Measurements from ENCODE around the gene CLTC. TPM values are rescaled to one million over a fixed set of nuclear protein-coding genes. Genes with fewer than 3 reads are reported as not detected.

Gene CLTC
- total RNA-seq, 2 experiments from 2014 or later = 123 to 227 TPM

DNA sequence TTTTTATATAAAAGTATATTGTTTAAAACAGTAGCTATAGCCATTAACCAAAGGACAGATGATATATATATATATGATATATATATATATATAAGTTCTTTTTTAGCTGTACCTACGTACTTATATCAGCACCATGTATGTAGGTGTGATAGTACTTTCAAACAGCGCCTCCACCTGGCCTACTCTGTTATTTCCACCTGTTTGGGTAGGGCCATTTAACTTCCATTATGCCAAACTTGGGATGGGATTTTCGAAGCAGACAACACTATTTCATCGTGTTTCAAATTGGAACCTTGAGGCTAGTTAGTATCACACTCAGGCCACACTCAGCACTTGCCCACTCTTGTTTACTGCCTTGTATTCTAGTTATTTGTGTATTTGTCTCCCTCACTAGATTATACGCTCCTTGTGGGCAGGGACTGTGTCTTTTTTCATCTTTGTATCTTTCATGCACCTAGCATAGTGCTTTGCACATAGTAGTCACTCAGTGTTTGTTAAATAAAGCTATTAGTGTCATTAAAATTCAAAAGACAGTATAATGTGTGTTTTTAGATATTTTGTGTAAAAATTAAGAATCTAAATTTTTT lies 11.8 kb upstream of the CLTC start:
- intact Hi-C loops (cut with micrococcal nuclease; ENCODE audit: unreplicated experiment) = no loop called here
- no peak for TF ChIP-seq EZH2phosphoT487 (IDR thresholded peaks at IDR 0.05; ENCODE audit: borderline replicate concordance, low read depth, low read length)
- TF ChIP-seq, protein P1, sequence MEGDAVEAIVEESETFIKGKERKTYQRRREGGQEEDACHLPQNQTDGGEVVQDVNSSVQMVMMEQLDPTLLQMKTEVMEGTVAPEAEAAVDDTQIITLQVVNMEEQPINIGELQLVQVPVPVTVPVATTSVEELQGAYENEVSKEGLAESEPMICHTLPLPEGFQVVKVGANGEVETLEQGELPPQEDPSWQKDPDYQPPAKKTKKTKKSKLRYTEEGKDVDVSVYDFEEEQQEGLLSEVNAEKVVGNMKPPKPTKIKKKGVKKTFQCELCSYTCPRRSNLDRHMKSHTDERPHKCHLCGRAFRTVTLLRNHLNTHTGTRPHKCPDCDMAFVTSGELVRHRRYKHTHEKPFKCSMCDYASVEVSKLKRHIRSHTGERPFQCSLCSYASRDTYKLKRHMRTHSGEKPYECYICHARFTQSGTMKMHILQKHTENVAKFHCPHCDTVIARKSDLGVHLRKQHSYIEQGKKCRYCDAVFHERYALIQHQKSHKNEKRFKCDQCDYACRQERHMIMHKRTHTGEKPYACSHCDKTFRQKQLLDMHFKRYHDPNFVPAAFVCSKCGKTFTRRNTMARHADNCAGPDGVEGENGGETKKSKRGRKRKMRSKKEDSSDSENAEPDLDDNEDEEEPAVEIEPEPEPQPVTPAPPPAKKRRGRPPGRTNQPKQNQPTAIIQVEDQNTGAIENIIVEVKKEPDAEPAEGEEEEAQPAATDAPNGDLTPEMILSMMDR (conservative IDR thresholded peaks at IDR 0.05; ENCODE audit: low read length) = peak; percentile 64
- Histone ChIP-seq H4K20me1 (ENCODE audit: insufficient read depth, low read length) (no peaks in the 10 kb centered on the region), H3K4me3 (ENCODE audit: low read depth, low read length, poor library complexity, severe bottlenecking) (no peak overlapping the region), H3K4me1 (ENCODE audit: insufficient read depth, low read length, poor library complexity, severe bottlenecking) (no peaks in the 10 kb centered on the region), H3K27ac (ENCODE audit: low read depth, low read length, poor library complexity, severe bottlenecking) (no peak overlapping the region), H3K79me2 (ENCODE audit: insufficient read depth, low read depth, low read length) (no peaks in the 10 kb centered on the region), H3K9me2 (ENCODE audit: insufficient read depth, low read length) (no peaks in the 10 kb centered on the region), H3K36me3 (ENCODE audit: insufficient read depth, low read length) (peaks cover 71% of the 10 kb centered on the region), H2AFZ (ENCODE audit: low read length) (no peak overlapping the region), H3K4me2 (ENCODE audit: low read length) (no peak overlapping the region), H3K9me3 (ENCODE audit: low read length) (no peaks in the 10 kb centered on the region)
- peak; percentile 22 for DNase-seq (ENCODE audit: low spot score)
- no TSS peak for BruUV-seq (replicated peaks)
- CTCF ChIA-PET (ENCODE audit: unreplicated experiment) = no interaction called here
- POLR2A ChIA-PET = interaction anchor here (0.6 kb wide), 1 partner anchor 55 kb away, joined by 6 read pairs; no protein-coding TSS in a partner anchor

DNA sequence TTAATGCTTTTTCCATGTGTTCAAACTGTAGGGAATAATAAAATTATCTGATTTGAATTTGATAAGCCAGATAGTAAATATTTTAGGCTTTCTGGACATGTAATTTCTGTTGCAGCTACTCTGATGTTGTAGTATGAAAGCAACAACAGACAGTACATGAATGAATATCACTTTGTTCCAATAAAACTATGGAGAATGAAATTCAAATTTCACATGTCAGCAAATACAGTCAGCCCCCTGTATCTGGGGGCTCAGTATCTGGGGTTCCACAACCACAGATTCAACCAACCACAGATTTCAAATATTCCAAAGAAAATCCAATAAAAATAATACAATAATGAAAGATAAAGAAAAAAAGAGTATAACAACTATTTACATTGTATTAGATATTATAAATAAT lies 8.2 kb upstream of the CLTC start:
- Histone ChIP-seq H3K4me3 (ENCODE audit: low read depth, low read length, poor library complexity, severe bottlenecking) (no peak overlapping the region), H4K20me1 (ENCODE audit: insufficient read depth, low read length) (no peaks in the 10 kb centered on the region), H2AFZ (ENCODE audit: low read length) (no peak overlapping the region), H3K79me2 (ENCODE audit: insufficient read depth, low read depth, low read length) (no peaks in the 10 kb centered on the region), H3K9me3 (ENCODE audit: low read length) (no peaks in the 10 kb centered on the region), H3K27ac (ENCODE audit: low read depth, low read length, poor library complexity, severe bottlenecking) (no peak overlapping the region), H3K36me3 (ENCODE audit: insufficient read depth, low read length) (peaks cover 40% of the 10 kb centered on the region), H3K4me2 (ENCODE audit: low read length) (no peak overlapping the region), H3K9me2 (ENCODE audit: insufficient read depth, low read length) (no peaks in the 10 kb centered on the region), H3K4me1 (ENCODE audit: insufficient read depth, low read length, poor library complexity, severe bottlenecking) (no peaks in the 10 kb centered on the region)
- ChIA-PET POLR2A (interaction anchor here (0.6 to 1.0 kb wide), 2 partner anchors 8 to 349 kb away, joined by 4 to 6 read pairs; partner anchors contain the start of gene CLTC), CTCF (ENCODE audit: unreplicated experiment) (no interaction called here)
- no TSS peak for BruUV-seq (replicated peaks)
- intact Hi-C loops (cut with micrococcal nuclease; ENCODE audit: unreplicated experiment) = no loop called here
- DNase-seq (ENCODE audit: low spot score) = no peak
- no peak for TF ChIP-seq EZH2phosphoT487 (IDR thresholded peaks at IDR 0.05; ENCODE audit: borderline replicate concordance, low read depth, low read length)
- TF ChIP-seq, protein P1 (conservative IDR thresholded peaks at IDR 0.05; ENCODE audit: low read length) = no peak

DNA sequence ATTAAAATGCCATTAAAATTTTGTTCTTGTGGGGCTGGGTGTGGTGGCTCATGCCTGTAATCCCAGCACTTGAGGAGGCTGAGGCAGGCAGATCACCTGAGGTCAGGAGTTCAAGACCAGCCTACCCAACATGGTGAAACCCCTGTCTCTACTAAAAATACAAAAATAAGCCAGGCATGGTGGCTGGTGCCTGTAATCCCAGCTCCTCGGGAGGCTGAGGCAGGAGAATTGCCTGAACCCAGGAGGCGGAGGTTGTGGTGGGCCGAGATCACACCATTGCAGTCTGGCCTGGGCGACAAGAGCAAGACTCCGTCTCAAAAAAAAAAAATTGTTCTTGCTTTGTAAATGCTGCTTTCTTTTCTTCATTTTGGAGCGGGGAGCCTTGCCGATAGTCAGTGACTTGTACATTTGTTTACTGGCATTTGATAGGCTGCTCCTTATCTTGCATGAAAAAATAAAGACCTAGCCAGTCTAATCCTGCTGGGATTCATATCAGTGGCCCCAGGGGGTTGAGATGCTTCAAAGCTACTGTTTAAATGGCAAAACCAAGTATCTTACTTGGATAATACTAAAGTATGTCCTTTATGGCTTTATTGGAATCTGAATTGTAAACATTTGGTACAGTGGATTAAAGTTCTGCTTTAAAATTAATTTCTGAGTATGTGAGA lies 3.3 kb upstream of the CLTC start:
- Histone ChIP-seq H3K4me2 (ENCODE audit: low read length) (no peak overlapping the region), H3K79me2 (ENCODE audit: insufficient read depth, low read depth, low read length) (peaks cover 37% of the 10 kb centered on the region), H3K4me3 (ENCODE audit: low read depth, low read length, poor library complexity, severe bottlenecking) (no peak overlapping the region), H3K9me3 (ENCODE audit: low read length) (no peaks in the 10 kb centered on the region), H4K20me1 (ENCODE audit: insufficient read depth, low read length) (peaks cover 8% of the 10 kb centered on the region), H3K27ac (ENCODE audit: low read depth, low read length, poor library complexity, severe bottlenecking) (no peak overlapping the region), H3K9me2 (ENCODE audit: insufficient read depth, low read length) (no peaks in the 10 kb centered on the region), H3K4me1 (ENCODE audit: insufficient read depth, low read length, poor library complexity, severe bottlenecking) (peaks cover 16% of the 10 kb centered on the region), H2AFZ (ENCODE audit: low read length) (no peak overlapping the region), H3K36me3 (ENCODE audit: insufficient read depth, low read length) (peaks cover 4% of the 10 kb centered on the region)
- BruUV-seq (replicated peaks) = no TSS peak
- ChIA-PET POLR2A (no interaction called here), CTCF (ENCODE audit: unreplicated experiment) (no interaction called here)
- no peak for TF ChIP-seq EZH2phosphoT487 (IDR thresholded peaks at IDR 0.05; ENCODE audit: borderline replicate concordance, low read depth, low read length)
- TF ChIP-seq, protein P1 (conservative IDR thresholded peaks at IDR 0.05; ENCODE audit: low read length) = no peak
- no peak for DNase-seq (ENCODE audit: low spot score)
- intact Hi-C loops (cut with micrococcal nuclease; ENCODE audit: unreplicated experiment) = no loop called here
